Stimulated activated CD4-positive, alpha-beta T cell treated with anti-CD3 and anti-CD28 coated beads, Interleukin-4, amount 100 ng/mL, for 24 hours (primary cell): ENCODE data around the gene ZBTB34.

Experiments
- DNase-seq: peaks from one replicate; pipeline ENCODE4 v3.0.0-alpha.2; 2020

Gene ZBTB34

GRCh38 chr9:126880226-126880946, 19.9 kb downstream of the ZBTB34 start:
- no peak for DNase-seq

GRCh38 chr9:126880947-126881332, 20.5 kb downstream of the ZBTB34 start:
- no peak for DNase-seq

DNA sequence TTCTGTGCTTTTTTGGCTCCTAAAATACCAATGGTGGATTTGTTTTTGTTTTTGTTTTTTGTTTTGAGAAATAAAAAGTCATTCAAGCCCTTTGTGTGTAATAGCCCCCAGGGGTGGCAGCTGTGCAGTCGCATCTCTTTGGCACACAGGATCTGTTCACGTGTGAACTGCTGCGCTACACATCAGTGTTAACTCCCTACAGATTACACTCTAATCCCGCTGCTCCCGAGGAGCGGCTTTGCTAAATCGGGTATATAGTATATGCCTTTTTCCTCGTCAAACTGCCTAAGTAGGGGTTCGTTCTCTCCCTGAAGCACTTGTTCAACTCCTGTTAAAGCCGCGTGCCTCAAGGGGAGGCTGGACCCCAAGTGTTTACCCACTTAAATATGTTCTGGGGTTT, 22.3 kb downstream of the ZBTB34 start:
- no peak for DNase-seq

DNA sequence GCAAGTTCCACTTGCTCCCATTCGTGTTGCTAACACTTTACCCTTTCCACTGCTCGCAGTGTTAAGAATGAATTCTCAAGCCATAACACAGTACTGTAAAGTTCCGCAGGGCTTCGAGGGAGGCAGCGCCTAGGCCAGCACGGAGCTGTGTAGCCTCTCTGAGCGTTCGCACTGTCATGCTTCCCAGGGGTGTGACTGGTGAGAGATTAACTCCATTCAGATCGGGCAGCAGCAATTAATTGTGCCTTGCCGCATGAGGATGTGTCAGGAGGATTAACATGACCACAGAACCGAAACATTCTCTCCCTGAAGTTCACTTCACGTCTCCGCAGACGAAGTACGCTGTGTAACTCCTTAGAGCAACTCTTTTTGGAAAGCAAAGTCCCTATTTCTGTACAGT, 23.2 kb downstream of the ZBTB34 start:
- no peak for DNase-seq

DNA sequence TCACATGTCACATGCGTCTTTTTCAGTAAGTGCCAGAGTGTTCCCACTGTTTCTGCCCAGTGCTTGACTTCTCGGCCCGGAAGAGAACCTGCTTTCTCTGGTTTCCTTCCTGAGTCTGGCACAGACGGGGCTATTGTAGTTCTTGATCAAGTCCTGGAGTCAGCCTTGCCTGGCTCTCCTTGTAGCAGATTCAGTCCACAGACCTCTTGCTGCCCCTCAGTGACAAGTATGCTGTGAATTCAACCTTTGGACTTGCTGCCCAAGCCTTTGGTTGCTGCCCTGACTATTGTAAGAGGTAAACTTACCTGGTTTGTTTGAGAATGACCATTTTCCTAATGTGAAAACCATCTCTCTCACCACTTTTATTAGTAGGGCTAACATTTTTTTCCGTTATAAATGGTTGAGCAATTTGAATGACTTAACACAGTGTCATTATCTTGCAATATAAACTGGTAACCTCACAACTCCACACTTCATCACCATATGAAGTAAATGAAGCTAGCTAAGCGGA, 24.7 kb downstream of the ZBTB34 start:
- no peak for DNase-seq

GRCh38 chr9:126886034-126886822, 25.8 kb downstream of the ZBTB34 start:
- no peak for DNase-seq

- DNase-seq: no peak
Observed at GRCh38 chr9:126886897-126887296, 26.5 kb downstream of the ZBTB34 start.

- DNase-seq: no peak
Observed at GRCh38 chr9:126891676-126892075, 31.2 kb downstream of the ZBTB34 start.

- no peak for DNase-seq
Observed at GRCh38 chr9:126893079-126893478, 32.6 kb downstream of the ZBTB34 start.

DNA sequence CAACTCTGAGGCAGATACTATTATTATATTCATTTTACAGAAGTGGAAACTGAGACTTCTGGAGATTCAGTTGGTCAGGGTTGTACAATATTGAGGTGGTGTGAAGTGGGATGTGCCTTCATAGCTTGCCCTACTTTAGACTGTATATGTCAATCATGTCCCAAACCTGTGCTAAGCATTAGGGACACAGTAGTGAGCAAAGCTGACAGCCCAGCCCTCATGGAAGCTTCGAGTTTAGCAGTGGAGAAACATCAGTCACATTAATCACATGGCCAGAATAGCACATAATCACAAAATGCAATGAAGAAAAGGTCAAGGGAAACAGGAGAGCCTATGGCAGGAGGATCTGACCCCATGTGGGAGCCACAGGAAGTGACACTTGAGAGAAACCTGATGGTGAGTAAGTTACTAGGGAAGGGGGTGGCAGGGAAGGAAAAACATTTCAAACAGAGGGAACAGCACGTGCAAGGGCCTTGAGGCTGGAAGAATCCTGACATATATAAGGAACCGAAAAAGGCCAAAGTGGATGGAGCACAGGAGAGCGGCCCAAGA, 33.7 kb downstream of the ZBTB34 start:
- DNase-seq: no peak

DNA sequence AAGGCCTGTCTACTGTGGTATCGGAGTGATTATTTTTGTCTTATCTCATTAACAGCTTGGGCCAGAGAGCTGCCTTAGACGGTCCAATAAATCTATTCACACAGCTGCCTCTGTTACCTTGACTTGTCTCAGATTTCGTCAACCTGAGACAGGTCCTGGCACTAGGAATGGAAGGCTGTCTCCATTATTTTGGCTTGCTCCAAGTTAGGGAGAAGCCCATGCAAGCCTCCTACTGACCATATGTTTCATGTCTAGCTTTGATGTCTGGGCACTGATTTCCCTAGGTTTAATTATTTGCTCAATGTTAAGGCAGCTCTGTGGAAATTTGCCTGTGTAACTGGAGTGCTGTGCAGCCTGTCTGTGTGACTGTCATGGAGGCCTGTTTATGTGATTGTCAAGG, 41.8 kb downstream of the ZBTB34 start:
- no peak for DNase-seq

- no peak for DNase-seq
Observed at GRCh38 chr9:126904586-126904985, 44.1 kb downstream of the ZBTB34 start.

GRCh38 chr9:126906091-126906490, 45.7 kb downstream of the ZBTB34 start:
- DNase-seq: no peak

- DNase-seq: no peak
Observed at GRCh38 chr9:126907058-126907457, 46.6 kb downstream of the ZBTB34 start.

DNA sequence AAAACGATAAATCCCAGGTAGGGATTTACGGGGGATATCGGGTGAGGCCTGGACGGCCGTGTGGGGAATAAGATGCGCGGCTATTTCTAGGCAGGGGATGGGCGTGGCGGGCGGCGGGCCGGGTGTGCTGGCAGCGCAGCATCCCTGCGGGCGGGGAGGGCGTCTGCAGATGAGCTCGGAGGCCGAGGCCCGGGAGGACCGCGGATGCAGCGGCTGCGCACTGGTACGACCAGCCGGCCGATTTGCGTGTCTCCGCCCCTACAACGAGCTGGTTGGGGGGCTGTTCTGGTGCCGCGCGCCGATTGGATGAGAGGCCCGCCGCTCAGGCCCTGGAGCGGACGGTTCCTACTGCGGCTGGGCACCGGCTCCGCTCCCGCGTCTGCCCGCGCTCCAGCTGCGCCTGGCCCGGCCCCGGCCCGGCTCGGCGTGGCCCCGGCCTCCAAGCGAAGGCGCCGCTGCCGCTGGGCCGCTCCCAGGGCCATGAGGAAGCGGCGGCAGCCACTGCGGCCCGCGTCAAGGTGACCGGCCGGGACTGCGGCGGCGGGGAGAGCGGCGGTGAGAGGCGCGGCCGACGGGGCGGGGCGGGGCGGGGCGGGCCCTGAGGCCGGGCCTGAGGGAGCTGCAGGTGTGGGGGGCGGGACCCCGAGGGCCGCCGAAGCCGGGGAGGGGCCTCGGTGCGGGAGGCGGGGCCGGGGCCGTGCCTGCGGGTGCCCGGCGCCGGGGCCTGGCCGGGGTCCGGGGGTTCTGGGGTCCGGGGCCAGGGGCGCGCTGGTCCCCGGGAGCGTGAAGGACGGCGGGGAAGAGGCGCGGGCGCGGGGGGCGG, 54.2 kb downstream of the ZBTB34 start, which contains the start of gene RALGPS1:
RALGPS1 (plus strand) TSS at position 325 of the 823 bp plus-strand sequence. CDS start 47,508 bp downstream, outside the sequence.
- DNase-seq: peak; percentile 91

DNA sequence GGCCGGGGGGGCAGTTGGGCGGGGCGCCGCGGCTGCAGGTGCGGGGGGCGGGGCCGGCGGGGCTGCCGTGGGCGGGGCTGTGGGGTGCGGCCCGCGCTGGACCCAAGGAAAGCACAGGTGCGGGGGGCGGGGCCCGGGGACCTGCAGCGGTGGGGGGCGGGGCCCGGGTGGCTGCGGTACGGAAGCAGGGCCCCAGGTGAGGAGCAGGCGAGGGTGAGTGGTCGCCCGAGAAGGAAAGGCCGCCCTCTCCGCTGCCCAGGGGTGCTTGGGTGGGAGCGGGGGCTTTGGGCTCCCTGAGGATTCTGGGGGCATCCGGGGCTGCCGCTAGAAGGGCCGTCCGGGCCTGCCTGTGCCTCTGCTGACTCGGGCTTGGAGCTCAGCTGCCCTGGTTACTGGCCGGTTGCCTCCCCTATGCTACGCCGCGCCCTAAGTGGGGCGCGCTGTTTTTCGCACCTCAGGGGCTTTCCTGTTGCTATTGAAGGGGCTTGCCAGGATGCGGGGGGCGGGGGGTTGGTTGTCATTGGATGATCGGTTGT, 54.9 kb downstream of the ZBTB34 start:
- no peak for DNase-seq

GRCh38 chr9:126915846-126916543, 55.6 kb downstream of the ZBTB34 start:
- no peak for DNase-seq

- DNase-seq: no peak
Observed at GRCh38 chr9:126916909-126917308, 56.5 kb downstream of the ZBTB34 start.

GRCh38 chr9:126919193-126919592, 58.8 kb downstream of the ZBTB34 start:
- DNase-seq: no peak

GRCh38 chr9:126925876-126926275, 65.4 kb downstream of the ZBTB34 start:
- DNase-seq: no peak

DNA sequence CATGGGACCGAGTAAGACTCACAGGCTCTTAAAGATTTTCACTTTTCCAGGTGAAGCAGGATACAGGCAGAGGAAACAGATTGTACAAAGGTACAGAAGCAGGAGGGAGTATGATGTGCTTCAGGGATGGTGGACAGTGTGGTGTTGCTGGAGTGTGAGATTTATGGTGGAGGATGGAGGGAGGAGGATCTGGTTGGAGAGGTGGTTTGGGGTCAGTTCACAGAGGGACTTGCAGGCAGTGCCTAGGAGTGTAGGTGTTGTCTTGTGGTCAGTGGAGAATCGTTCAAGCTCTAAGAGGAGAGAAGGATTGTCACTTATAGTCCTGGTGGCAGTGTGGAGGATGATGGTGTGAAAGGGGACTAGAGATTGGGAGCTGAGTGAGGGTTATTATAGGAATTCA, 65.9 kb downstream of the ZBTB34 start:
- DNase-seq: no peak

- DNase-seq: no peak
Observed at GRCh38 chr9:126927419-126927818, 67.0 kb downstream of the ZBTB34 start.
